OCI-M2 (cell line): Measurements from ENCODE around the gene HRK.

Experiments used
- DNase-seq: peaks from one replicate; lab custom pipeline; 2025; ENCODE audit not compliant: unreplicated experiment; lab: John Stamatoyannopoulos, UW

Gene HRK

DNA sequence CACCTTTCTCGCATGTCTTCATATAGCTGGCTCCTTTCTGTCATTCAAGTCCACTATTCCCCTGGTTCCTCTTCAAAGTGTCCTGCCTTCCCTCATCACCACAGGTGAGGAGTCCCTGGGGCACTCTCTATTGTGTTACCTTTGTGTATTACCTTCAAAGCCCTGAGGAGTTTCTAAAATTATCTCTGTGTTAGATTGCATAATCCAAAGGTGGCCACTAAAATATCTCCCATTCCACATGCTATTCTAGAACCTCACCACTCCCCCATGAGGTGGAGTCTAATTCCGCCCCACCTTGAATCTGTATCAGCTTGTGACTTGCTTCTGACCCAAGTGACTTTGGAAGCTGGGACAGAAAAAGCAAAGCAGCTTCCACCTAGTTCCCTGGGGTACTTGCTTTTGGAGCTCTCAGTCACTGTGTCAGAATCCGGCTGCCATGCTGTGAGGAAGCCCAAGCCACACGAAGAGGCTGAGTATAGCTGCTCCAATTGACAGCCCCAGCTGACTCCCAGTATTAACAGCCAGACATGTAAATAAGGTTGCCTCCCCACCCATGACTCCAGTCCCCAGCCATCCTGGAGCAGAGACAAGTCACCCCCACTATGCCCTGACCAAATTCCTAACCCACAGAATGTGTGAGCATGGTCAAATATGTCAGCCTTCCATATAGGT lies 6.8 kb downstream of the HRK start:
- no peak for DNase-seq

DNA sequence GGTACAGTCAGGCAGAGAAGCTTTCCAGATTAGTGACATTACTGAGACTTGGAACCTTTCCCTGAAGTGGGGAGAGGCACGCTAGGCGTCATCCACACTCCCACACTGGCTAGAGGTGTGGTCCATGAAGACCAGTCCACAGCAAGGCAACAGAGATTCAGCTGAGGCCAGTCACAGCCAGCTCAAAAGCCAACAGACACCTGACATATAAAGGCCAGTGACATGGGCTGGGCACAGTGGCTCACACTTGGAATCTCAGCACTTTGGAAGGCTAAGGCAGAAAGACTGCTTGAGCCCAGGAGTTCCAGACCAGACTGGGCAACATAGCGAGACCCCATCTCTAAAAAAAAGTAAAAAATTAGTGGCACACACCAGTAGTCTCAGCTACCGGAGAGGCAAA lies 10.9 kb downstream of the HRK start:
- no peak for DNase-seq

GRCh38 chr12:116867523-116867922 lies 13.7 kb downstream of the HRK start:
- DNase-seq = no peak

GRCh38 chr12:116864371-116865160 lies 16.7 kb downstream of the HRK start:
- no peak for DNase-seq

GRCh38 chr12:116863275-116863767 lies 17.9 kb downstream of the HRK start:
- no peak for DNase-seq

DNA sequence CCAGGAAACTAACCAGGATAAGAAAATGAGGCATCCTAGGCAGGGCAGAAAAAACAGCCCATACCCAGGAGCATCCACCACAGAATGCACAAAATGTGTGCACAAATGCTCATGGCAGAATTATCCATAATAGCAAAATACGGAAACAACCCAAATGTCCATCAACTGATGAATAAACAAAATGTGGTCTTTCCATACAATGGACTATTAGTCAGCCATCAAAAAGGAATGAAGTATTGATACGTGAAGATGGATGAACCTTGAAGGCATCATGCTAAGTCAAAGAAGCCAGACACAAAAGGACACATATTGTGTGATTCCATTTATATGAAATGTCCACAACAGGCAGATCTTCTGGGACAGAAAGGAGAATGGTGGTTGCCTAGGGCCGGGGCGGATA lies 19.1 kb downstream of the HRK start:
- no peak for DNase-seq

DNA sequence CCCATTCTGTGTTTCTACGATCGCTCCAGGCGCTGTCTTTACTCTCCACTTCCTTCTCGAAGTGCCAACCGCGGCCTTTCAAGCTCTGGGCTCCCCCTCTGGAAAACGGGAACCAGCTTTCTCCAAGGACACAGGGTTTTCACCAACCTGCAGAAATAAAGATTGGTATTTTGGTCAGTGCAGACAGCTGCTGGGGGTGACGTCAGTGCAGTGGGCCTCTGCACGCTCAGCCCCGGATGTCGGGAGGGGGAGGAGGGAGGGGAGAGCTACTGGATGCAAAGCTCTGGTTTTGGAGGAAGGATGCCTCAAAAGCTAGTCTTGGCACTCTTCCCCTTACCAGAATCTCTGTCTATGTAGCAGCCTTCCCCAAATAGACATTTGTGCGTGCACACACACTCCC lies 19.9 kb downstream of the HRK start:
- no peak for DNase-seq

DNA sequence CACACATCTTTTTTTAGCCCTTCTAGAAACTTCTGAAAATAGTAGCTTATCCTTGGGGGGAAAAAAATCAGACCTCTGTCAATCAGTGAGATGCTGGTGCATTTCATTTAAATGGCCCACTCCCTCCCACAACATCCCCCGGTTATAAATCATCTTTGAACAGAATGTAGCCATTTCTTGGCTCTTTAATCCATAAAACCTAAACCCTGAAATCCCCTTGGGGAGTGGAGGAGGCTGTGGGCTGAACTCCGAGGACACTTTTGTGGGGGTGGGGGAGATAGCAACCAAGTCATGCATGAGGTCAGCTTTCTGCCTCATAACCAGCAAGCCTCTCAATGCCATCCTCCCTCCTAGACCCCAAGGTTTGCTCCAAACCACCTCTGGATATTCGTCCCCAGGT lies 21.0 kb downstream of the HRK start:
- DNase-seq = no peak

GRCh38 chr12:116859079-116859478 lies 22.2 kb downstream of the HRK start:
- no peak for DNase-seq

GRCh38 chr12:116856729-116857128 lies 24.5 kb downstream of the HRK start:
- DNase-seq = no peak

DNA sequence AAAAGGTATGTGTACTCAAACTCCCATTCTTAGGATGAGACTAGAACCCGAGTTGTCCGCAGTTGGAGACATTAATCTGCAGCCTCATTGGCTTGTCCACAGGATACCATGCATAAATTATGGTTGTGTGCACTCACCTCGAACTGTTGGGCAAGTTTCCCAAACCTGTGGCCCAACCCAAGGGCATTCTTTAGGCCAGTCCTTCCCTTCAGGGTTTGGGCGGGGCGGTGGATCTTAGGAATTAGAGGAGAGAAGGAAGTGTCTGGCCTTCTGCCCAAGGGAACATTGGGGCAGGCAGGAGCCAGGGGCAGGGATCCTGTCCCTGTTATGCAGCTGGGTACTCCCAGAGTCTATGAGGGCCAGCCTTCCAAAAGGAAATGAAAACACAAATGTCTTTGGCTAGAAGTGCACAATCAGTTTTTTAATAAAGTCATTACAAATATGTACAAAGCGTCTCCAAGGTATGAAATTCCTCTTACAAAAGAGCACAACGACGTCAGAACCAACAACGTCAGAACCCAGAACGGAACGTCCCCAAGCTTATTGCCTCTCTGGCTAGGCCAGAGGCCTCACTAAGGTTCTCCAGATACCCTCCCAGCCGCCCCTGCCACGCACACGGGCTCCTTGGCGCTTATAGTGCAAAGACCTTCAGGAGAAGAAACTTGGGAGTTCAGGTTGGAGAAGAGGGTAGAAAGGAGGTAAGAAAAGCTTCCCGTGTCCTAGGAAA lies 25.3 kb downstream of the HRK start:
- no peak for DNase-seq

DNA sequence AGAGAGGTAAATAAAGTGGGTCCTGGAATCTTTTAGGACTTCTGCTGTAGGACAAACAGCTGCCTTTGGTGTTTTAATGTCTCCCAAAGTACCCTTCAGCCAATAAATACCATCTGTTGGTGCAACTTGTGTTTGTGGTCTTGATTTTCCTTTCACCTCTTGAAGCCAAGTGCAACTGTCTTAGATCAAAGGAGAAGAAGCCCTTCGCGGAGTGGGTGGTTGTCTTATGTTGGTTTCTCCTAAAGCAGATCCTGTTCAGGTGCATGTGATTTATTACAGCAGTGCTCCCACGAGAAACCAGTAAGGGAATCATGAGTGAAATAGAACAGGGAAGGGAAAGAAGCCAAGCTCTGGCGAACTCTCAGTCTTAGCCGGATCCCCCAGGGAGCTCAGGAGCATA lies 27.7 kb downstream of the HRK start:
- DNase-seq = no peak

DNA sequence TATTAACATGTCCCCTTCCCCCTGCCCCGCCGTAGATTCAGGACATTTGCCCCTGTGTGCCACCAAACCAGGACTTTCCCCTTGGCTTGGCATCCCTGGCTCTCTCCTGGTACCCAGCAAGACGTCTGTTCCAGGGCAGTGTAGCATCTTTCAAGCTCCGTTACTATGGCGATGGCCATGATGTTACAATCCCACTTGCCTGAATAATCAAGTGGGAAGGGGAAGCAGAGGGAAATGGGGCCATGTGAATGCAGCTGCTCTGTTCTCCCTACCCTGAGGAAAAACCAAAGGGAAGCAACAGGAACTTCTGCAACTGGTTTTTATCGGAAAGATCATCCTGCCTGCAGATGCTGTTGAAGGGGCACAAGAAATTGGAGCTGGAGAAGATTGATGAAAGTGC lies 28.9 kb downstream of the HRK start:
- no peak for DNase-seq

- DNase-seq = no peak
Measured at GRCh38 chr12:116849216-116849615, 32.0 kb downstream of the HRK start.

GRCh38 chr12:116843085-116843484 lies 38.2 kb downstream of the HRK start:
- no peak for DNase-seq

DNA sequence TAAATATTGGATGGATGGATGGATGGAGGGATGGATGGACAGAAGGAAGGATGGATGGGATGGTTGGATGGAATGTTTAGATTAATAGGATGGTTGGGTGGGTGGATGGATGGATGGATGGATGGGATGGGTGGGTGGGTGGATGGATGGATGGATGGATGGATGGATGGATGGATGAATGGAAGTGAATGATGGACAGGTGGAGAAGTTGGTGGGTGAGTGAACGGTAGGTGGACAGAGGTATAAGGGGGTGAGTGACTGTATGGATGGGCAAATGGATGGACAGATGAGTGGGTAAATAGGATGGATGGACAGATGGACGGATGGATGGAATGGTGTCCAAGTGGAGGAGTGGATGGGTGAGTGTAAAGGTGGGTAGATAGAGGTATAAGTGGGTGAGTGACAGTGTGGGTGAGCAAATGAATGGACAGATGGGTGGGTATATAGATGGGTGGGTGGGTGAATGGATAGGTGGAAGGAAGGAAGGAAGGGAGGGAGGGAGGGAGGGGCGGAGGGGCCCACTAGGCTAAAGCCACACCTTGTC lies 41.9 kb downstream of the HRK start:
- no peak for DNase-seq

- no peak for DNase-seq
Measured at GRCh38 chr12:116838365-116838764, 42.9 kb downstream of the HRK start.

DNA sequence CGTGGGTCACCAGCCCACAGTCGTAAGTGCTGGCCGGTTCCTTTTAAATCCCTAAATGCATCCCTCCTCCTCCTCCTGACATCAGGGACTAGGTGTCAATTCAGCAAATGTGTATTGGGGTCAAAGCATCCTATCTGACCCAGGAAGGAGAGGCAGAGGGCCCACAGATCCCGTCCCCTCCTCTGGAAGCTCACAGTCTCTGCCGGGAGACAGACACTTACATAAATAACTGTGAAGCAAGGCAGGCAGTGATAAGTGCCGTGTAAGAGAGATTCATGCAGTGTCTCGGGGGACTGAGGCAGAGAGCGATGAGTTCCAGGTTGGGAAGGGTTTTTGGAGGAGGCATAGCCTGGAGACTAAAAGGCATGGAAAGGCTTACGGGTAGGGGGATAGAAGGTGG lies 44.1 kb downstream of the HRK start:
- no peak for DNase-seq

DNA sequence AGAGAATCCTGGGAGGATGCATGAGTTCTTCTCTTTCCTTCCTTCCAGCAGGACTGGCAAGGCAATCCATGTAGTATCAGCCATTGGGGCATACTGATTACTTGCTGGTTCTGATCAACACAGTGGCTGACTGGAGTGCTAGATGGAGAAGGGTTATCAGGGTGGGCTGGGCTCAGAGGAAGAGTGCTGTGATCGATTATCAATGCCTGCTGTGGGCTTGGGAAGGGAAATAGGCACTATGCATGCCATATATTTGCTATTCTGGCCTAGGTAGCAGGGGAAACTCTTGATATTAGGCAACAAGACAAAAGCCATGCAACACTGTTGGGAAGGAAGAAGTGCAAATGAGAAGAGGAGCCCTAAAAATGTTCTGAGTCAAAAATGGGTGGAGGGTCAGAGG lies 45.8 kb downstream of the HRK start:
- no peak for DNase-seq

DNA sequence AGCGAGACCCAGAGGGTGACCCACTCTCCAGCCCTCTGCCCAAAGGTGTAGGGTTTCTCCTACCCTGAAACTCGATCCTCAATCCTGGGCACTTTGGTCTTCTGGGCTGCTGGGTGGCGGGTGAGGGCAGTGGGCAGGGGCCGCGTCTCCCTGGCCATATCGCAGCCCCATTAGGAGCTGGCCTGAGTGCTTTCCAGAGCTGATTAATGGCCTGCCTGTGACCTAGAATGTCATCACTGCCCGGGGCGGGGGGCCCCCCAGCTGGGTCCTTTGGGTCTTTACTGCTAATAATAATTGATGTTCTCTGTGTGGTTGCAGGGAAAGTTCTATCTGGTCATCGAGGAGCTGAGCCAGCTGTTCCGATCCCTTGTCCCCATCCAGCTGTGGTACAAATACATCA lies 47.8 kb downstream of the HRK start:
- DNase-seq = no peak

DNA sequence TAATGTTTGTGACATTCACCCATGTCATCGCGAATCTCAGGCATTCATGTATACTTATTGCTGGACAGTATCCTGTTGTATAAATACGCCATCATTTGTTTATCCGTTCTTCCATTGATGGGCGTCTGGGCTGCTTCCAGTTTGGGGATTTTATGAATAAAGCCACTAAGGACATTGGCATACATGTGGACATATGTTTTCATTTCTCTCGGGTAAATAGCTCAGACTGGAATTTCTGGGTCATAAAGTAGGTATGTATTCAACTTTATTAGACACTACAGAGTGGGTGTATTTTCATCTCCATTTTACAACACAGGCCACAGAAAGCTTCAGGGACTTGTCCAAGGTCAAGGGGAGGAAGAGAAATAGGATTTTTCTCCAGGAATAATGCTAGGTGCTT lies 48.9 kb downstream of the HRK start:
- DNase-seq = no peak

DNA sequence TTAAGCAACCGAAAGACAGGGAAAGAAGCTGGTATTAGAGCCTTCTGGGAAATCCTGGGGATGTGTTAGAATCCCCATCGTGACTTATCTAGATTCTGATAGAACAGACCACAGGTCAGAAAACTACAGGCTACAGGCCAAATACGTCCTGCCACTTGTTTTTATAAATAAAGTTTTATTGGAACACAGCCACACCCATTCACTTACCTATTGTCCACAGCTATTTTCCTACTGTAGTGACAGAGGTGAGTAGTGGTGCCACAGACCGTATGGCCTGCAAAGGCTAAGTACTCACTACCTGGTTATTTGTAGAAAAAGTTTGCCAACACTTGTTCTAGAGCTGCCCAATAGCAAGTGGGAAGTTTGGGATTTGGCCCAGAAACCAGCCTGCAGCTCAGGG lies 53.8 kb downstream of the HRK start:
- no peak for DNase-seq
